ENCODE measurements around the gene C18orf63.
"Not testable (repeated sequence)": the region's sequence is repeated elsewhere in the genome, so short reads cannot be mapped to it uniquely, and the experiment has no call there.

DNA sequence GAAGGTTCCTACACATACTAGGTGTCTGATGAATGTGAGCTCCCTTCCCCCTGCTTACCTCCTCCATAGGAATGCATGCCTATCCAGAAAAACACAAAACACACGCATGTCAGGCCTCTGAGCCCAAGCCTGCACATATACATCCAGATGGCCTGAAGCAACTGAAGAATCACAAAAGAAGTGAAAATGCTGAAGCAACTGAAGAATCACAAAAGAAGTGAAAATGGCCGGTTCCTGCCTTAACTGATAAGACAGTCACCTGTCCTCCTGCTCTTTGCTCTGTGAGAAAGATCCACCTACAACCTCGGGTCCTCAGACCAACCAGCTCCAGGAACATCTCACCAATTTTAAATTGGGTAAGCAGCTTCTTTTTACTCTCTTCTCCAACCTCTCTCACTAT, 22.7 kb upstream of the C18orf63 start:
- not testable (repeated sequence) for TF ChIP-seq CTCF (IDR thresholded peaks at IDR 0.05); POLR2A (IDR thresholded peaks at IDR 0.05; ENCODE audit: low read depth); POLR2AphosphoS5 (IDR thresholded peaks at IDR 0.05); EP300 (IDR thresholded peaks at IDR 0.05)
